A549 (cell line): ENCODE results near the gene B2M.

Source experiments
- CTCF ChIP-seq: fragments of >200 bp; sonication (Bioruptor Twin); formaldehyde crosslinking; IDR thresholded peaks from 3 replicates; pipeline ENCODE4 v1.5.1; 2016
- KDM5A ChIP-seq: fragments of 200-600 bp; sonication (generic); IDR thresholded peaks from 2 replicates; pipeline ENCODE4 v1.6.1; 2016; ENCODE audit warnings: antibody characterized with exemption, mild to moderate bottlenecking
- POLR2A ChIP-seq: IDR thresholded peaks from 2 replicates; pipeline ENCODE4 v1.6.1; 2012; ENCODE audit warnings: mild to moderate bottlenecking, low read length

GRCh38 chr15:44763848-44764247 lies 52.5 kb downstream of the B2M start:
- TF ChIP-seq CTCF: no peak
- TF ChIP-seq KDM5A: no peak
- TF ChIP-seq POLR2A: no peak
